ENCODE data around the gene ACTC1.

- TF ChIP-seq SP1 (IDR thresholded peaks at IDR 0.05), result no peak
- no peak for TF ChIP-seq SUZ12 (IDR thresholded peaks at IDR 0.05)
- no peak for TF ChIP-seq FOXM1 (IDR thresholded peaks at IDR 0.05; ENCODE audit: borderline replicate concordance)
- TF ChIP-seq FOXK2 (IDR thresholded peaks at IDR 0.05), result no peak
- TF ChIP-seq HDGF (IDR thresholded peaks at IDR 0.05; ENCODE audit: borderline replicate concordance), result no peak
- TF ChIP-seq TARDBP (IDR thresholded peaks at IDR 0.05), result no peak
- no peak for TF ChIP-seq ELF4 (IDR thresholded peaks at IDR 0.05)
- TF ChIP-seq BHLHE40 (IDR thresholded peaks at IDR 0.05; ENCODE audit: borderline replicate concordance), result no peak
Observed at GRCh38 chr15:34793901-34794300, 1.4 kb downstream of the ACTC1 start.
